Ishikawa (cell line): ENCODE data around the gene OSTF1.

Experiments
- CEBPB ChIP-seq: IDR thresholded peaks from 2 replicates; pipeline ENCODE4 v1.6.1; 2012
- CREB1 ChIP-seq: IDR thresholded peaks from 2 replicates; pipeline ENCODE4 v1.6.1; 2012; ENCODE audit warnings: low read depth
- EGR1 ChIP-seq: IDR thresholded peaks from 2 replicates; pipeline ENCODE4 v1.6.1; 2012
- EP300 ChIP-seq: IDR thresholded peaks from 2 replicates; pipeline ENCODE4 v1.6.1; 2012; ENCODE audit warnings: borderline replicate concordance
- FOXM1 ChIP-seq: IDR thresholded peaks from 2 replicates; pipeline ENCODE4 v1.6.1; 2012; ENCODE audit warnings: low read depth, borderline replicate concordance
- NFIC ChIP-seq: IDR thresholded peaks from 2 replicates; pipeline ENCODE4 v1.6.1; 2012
- RAD21 ChIP-seq: IDR thresholded peaks from 2 replicates; pipeline ENCODE4 v1.6.1; 2012; ENCODE audit warnings: low read depth
- REST ChIP-seq: IDR thresholded peaks from 2 replicates; pipeline ENCODE4 v1.6.1; 2012; ENCODE audit warnings: low read depth, mild to moderate bottlenecking
- TAF1 ChIP-seq: IDR thresholded peaks from 2 replicates; pipeline ENCODE4 v1.6.1; 2012; ENCODE audit warnings: low read depth, mild to moderate bottlenecking
- TCF12 ChIP-seq: IDR thresholded peaks from 2 replicates; pipeline ENCODE4 v1.6.1; 2012; ENCODE audit warnings: low read depth
- TEAD4 ChIP-seq: IDR thresholded peaks from 2 replicates; pipeline ENCODE4 v1.6.1; 2012
- YY1 ChIP-seq: IDR thresholded peaks from 2 replicates; pipeline ENCODE4 v1.6.1; 2012; ENCODE audit warnings: low read depth
- ZBTB7A ChIP-seq: IDR thresholded peaks from 2 replicates; pipeline ENCODE4 v1.6.1; 2012; ENCODE audit warnings: low read depth
- TF ChIP-seq, protein P1 (sequence below): IDR thresholded peaks from 2 replicates; pipeline ENCODE4 v1.6.1; 2012

DNA sequence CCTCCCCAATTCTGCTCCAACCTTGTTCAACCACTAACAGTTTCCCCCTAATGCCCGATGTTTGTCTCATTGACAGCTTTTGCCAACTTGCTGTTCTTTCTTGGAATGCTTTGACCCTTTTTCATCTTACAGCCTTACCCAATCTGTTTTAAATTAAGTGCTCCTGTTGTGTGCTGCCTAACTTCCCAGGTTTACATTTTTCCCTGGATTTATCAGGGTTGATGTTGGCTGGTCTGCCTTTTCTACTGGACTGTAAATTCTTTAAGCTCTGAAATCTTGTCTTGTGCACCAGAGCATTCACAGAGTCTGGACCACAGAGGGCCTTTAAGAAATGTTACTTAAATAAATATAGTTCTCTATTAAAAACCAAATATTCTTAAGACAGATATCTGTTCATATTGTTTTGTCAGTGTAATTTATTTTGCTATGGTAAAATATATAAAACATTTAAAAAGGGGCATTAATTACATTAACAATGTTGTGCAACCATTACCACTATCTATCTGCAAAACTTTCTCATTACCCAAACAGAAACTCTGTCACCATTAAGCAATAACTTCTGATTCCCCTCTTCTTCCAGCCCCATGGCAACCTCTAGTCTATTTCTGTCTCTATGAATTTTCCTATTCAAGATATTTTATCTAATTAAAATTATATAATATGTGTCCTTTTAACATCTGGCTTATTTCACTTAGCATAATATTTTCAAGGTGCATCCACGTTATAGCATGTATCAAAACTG lies 73.0 kb downstream of the OSTF1 start:
- TF ChIP-seq EP300 (no peak), NFIC (no peak), CREB1 (no peak), YY1 (no peak), RAD21 (no peak), TAF1 (no peak), TCF12 (no peak), REST (no peak), CEBPB (no peak), TEAD4 (no peak), FOXM1 (no peak), ZBTB7A (no peak), EGR1 (no peak)
- TF ChIP-seq, protein P1, sequence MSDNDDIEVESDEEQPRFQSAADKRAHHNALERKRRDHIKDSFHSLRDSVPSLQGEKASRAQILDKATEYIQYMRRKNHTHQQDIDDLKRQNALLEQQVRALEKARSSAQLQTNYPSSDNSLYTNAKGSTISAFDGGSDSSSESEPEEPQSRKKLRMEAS, result no peak
